ENCODE measurements around the gene PKD2L1.

The PKD2L1 gene

GRCh38 chr10:100356067-100357017, 26.3 kb upstream of the PKD2L1 start:
- no peak for DNase-seq (ENCODE audit: extremely low read depth in 1 of 2, low read depth in 1 of 2)

- no peak for DNase-seq (ENCODE audit: extremely low read depth in 1 of 2, low read depth in 1 of 2)
These were observed 25.1 kb upstream of the PKD2L1 start for GRCh38 chr10:100355086-100355485.

- no peak for DNase-seq (ENCODE audit: extremely low read depth in 1 of 2, low read depth in 1 of 2)
These were observed 23.9 kb upstream of the PKD2L1 start for GRCh38 chr10:100353770-100354485.

GRCh38 chr10:100350914-100351485, 21.0 kb upstream of the PKD2L1 start:
- DNase-seq (ENCODE audit: extremely low read depth in 1 of 2, low read depth in 1 of 2), result no peak

- DNase-seq (ENCODE audit: extremely low read depth in 1 of 2, low read depth in 1 of 2), result no peak
These were observed 19.6 kb upstream of the PKD2L1 start for GRCh38 chr10:100349672-100350071.

GRCh38 chr10:100349087-100349486, 19.1 kb upstream of the PKD2L1 start:
- DNase-seq (ENCODE audit: extremely low read depth in 1 of 2, low read depth in 1 of 2), result no peak

- no peak for DNase-seq (ENCODE audit: extremely low read depth in 1 of 2, low read depth in 1 of 2)
These were observed 18.4 kb upstream of the PKD2L1 start for GRCh38 chr10:100348389-100348927.

GRCh38 chr10:100347568-100348195, 17.7 kb upstream of the PKD2L1 start:
- no peak for DNase-seq (ENCODE audit: extremely low read depth in 1 of 2, low read depth in 1 of 2)

- peak; percentile 42 to 58 for DNase-seq (ENCODE audit: extremely low read depth in 1 of 2, low read depth in 1 of 2)
These were observed 16.9 kb upstream of the PKD2L1 start, which contains the start of gene SCD for GRCh38 chr10:100346765-100347567. Gene SCD (plus strand): TSS chr10:100347233. CDS start chr10:100347505, 272 bp downstream.

GRCh38 chr10:100346351-100346764, 16.3 kb upstream of the PKD2L1 start:
- peak in 1 of 2 donors; percentile 34 for DNase-seq (ENCODE audit: extremely low read depth in 1 of 2, low read depth in 1 of 2)

- DNase-seq (ENCODE audit: extremely low read depth in 1 of 2, low read depth in 1 of 2), result no peak
These were observed 15.7 kb upstream of the PKD2L1 start for GRCh38 chr10:100345570-100346330.

- no peak for DNase-seq (ENCODE audit: extremely low read depth in 1 of 2, low read depth in 1 of 2)
These were observed 14.3 kb upstream of the PKD2L1 start for GRCh38 chr10:100344241-100344788.

GRCh38 chr10:100342627-100342972, 12.6 kb upstream of the PKD2L1 start:
- DNase-seq (ENCODE audit: extremely low read depth in 1 of 2, low read depth in 1 of 2), result no peak

- no peak for DNase-seq (ENCODE audit: extremely low read depth in 1 of 2, low read depth in 1 of 2)
These were observed 12.1 kb upstream of the PKD2L1 start for GRCh38 chr10:100341953-100342626.

- DNase-seq (ENCODE audit: extremely low read depth in 1 of 2, low read depth in 1 of 2), result no peak
These were observed 11.2 kb upstream of the PKD2L1 start for GRCh38 chr10:100340948-100341847.

- DNase-seq (ENCODE audit: extremely low read depth in 1 of 2, low read depth in 1 of 2), result no peak
These were observed 9.2 kb upstream of the PKD2L1 start for GRCh38 chr10:100339236-100339635.

GRCh38 chr10:100338434-100339036, 8.5 kb upstream of the PKD2L1 start:
- DNase-seq (ENCODE audit: extremely low read depth in 1 of 2, low read depth in 1 of 2), result peak; percentile 60 to 67
